ENCODE data around the gene UBL4A. TPM values are rescaled to one million over a fixed set of nuclear protein-coding genes. Genes with fewer than 3 reads are reported as not detected.

The UBL4A gene
- total RNA-seq, 1 donor: 35.0 TPM

GRCh38 chrX:154529206-154529612, 42.8 kb upstream of the UBL4A start:
- TF ChIP-seq CTCF (IDR thresholded peaks at IDR 0.05; ENCODE audit: insufficient read depth, low read length): no peak
- no peak overlapping the region for H3K4me3 ChIP-seq (ENCODE audit: low read depth, low read length)
- peak; percentile 68 for DNase-seq (ENCODE audit: low read depth)

GRCh38 chrX:154526901-154527675, 40.7 kb upstream of the UBL4A start:
- TF ChIP-seq CTCF (IDR thresholded peaks at IDR 0.05; ENCODE audit: insufficient read depth, low read length): peak; percentile 58
- DNase-seq (ENCODE audit: low read depth): peak; percentile 88
- no peak overlapping the region for H3K4me3 ChIP-seq (ENCODE audit: low read depth, low read length)

GRCh38 chrX:154525606-154526490, 39.4 kb upstream of the UBL4A start:
- DNase-seq (ENCODE audit: low read depth): no peak
- TF ChIP-seq CTCF (IDR thresholded peaks at IDR 0.05; ENCODE audit: insufficient read depth, low read length): no peak

GRCh38 chrX:154519389-154519788, 33.0 kb upstream of the UBL4A start:
- no peak for DNase-seq (ENCODE audit: low read depth)
- no peak for TF ChIP-seq CTCF (IDR thresholded peaks at IDR 0.05; ENCODE audit: insufficient read depth, low read length)
- H3K4me3 ChIP-seq (ENCODE audit: low read depth, low read length): no peak overlapping the region

More at GRCh38 chrX:154525606-154526490, 39.4 kb upstream of the UBL4A start:
- no peak overlapping the region for H3K4me3 ChIP-seq (ENCODE audit: low read depth, low read length)

- peak overlapping the region; percentile 18 for H3K4me3 ChIP-seq (ENCODE audit: low read depth, low read length)
- no peak for DNase-seq (ENCODE audit: low read depth)
- TF ChIP-seq CTCF (IDR thresholded peaks at IDR 0.05; ENCODE audit: insufficient read depth, low read length): no peak
These were observed 30.8 kb upstream of the UBL4A start for GRCh38 chrX:154517101-154517781.

GRCh38 chrX:154516656-154517100, 30.3 kb upstream of the UBL4A start:
- peak; percentile 88 for DNase-seq (ENCODE audit: low read depth)
- no peak for TF ChIP-seq CTCF (IDR thresholded peaks at IDR 0.05; ENCODE audit: insufficient read depth, low read length)
- peak overlapping the region; percentile 54 for H3K4me3 ChIP-seq (ENCODE audit: low read depth, low read length)

Measured in fibroblast of the aortic adventitia (primary cell).